PC-3 (cell line): ENCODE measurements around the gene MSRB2. TPM values are rescaled to one million over a fixed set of nuclear protein-coding genes. Genes with fewer than 3 reads are reported as not detected.

Experiments used
- ATAC-seq: fragments of 200-7000 bp; cut with Tn5 transposase; 2 replicates; pipeline ENCODE4 v1.9.1; 2020; ENCODE audit warnings: mild to moderate bottlenecking, moderate library complexity
- BruUV-seq: library from RNA; stranded (reverse); fragments of 400-500 nt; replicated peaks from 2 replicates; lab custom pipeline; 2021; lab: Mats Ljungman, UMichigan
- CTCF ChIA-PET: fragments of 300-600 bp; sonication (Branson Sonifier 250); formaldehyde crosslinking; loops from one replicate; lab custom pipeline; 2022; ENCODE audit warnings: antibody characterized with exemption; lab: Charles Lee
- POLR2A ChIA-PET: fragments of 300-600 bp; sonication (Branson Sonifier 250); formaldehyde crosslinking; loops from one replicate; lab custom pipeline; 2022; ENCODE audit warnings: antibody characterized with exemption; ENCODE audit not compliant: unreplicated experiment; lab: Charles Lee
- DNase-seq: peaks from one replicate; pipeline ENCODE4 v3.0.0-alpha.2; 2015
- H2AFZ ChIP-seq: fragments of 300-600 bp; sonication (generic); 2 replicates; pipeline ENCODE4 v1.6.0; 2016; ENCODE audit warnings: antibody characterized with exemption, low read length
- H3F3A ChIP-seq: fragments of 300-600 bp; sonication (generic); one replicate; pipeline ENCODE4 v1.6.0; 2017; ENCODE audit warnings: antibody characterized with exemption, low read length, control low read depth, mild to moderate bottlenecking; ENCODE audit not compliant: unreplicated experiment
- H3K27ac ChIP-seq: fragments of 300-600 bp; sonication (generic); 2 replicates; pipeline ENCODE4 v1.5.1; 2016; ENCODE audit warnings: mild to moderate bottlenecking, low read length
- H3K27me3 ChIP-seq: fragments of 300-600 bp; sonication (generic); 2 replicates; pipeline ENCODE4 v1.6.1; 2016; ENCODE audit warnings: low read length, mixed read lengths
- H3K36me3 ChIP-seq: fragments of 300-600 bp; sonication (generic); 2 replicates; pipeline ENCODE4 v1.6.1; 2016; ENCODE audit warnings: low read depth, mixed run types, low read length, mixed read lengths
- H3K4me1 ChIP-seq: fragments of 300-600 bp; sonication (generic); 2 replicates; pipeline ENCODE4 v1.5.1; 2016; ENCODE audit warnings: low read length; ENCODE audit not compliant: insufficient read depth
- H3K4me2 ChIP-seq: fragments of 300-600 bp; sonication (generic); 2 replicates; pipeline ENCODE4 v1.6.0; 2016; ENCODE audit warnings: low read length
- H3K4me3 ChIP-seq: fragments of 300-600 bp; sonication (generic); 2 replicates; pipeline ENCODE4 v1.5.1; 2016; ENCODE audit warnings: mild to moderate bottlenecking, low read length, mixed read lengths
- H3K79me2 ChIP-seq: fragments of 300-600 bp; sonication (generic); 2 replicates; pipeline ENCODE4 v1.6.1; 2017; ENCODE audit warnings: low read length, mixed read lengths
- H3K9ac ChIP-seq: fragments of 300-600 bp; sonication (generic); 2 replicates; pipeline ENCODE4 v1.6.0; 2016; ENCODE audit warnings: mild to moderate bottlenecking, low read length
- H3K9me2 ChIP-seq: fragments of 300-600 bp; sonication (generic); replicated peaks from 2 replicates; pipeline ENCODE4 v1.6.1; 2016; ENCODE audit warnings: mixed run types, low read length, mixed read lengths
- H3K9me3 ChIP-seq: fragments of 300-600 bp; sonication (generic); 2 replicates; pipeline ENCODE4 v1.6.1; 2016; ENCODE audit warnings: low read length, mixed read lengths
- H4K20me1 ChIP-seq: fragments of 300-600 bp; sonication (generic); 2 replicates; pipeline ENCODE4 v1.6.1; 2016; ENCODE audit warnings: low read length, mixed read lengths
- EZH2 ChIP-seq: fragments of 300-600 bp; sonication (generic); IDR thresholded peaks from one replicate; pipeline ENCODE4 v1.6.1; 2017; ENCODE audit warnings: antibody characterized with exemption, mild to moderate bottlenecking, low read length; ENCODE audit not compliant: unreplicated experiment
- EZH2phosphoT487 ChIP-seq: fragments of 300-600 bp; sonication (generic); IDR thresholded peaks from 2 replicates; pipeline ENCODE4 v1.6.1; 2018; ENCODE audit warnings: mild to moderate bottlenecking, antibody characterized with exemption, low read length, borderline replicate concordance
- intact Hi-C: fragments of 100-400 bp; cut with micrococcal nuclease; formaldehyde crosslinking; loops from 2 replicates; pipeline ENCODE4 v1.9.0; 2023
- total RNA-seq: library from RNA; depleted of rRNA; stranded (reverse); fragments of >200 nt; gene quantifications from 2 replicates; pipeline ENCODE4 v1.2.3, GENCODE V29; 2014
- TF ChIP-seq, protein P1 (sequence below): fragments of 300-600 bp; sonication (generic); conservative IDR thresholded peaks from 2 replicates; pipeline ENCODE4 v1.5.1; 2017; ENCODE audit warnings: antibody characterized with exemption, low read depth, mild to moderate bottlenecking, low read length

The MSRB2 gene
- total RNA-seq, 1 experiment from 2014 or later: 14.3 TPM

DNA sequence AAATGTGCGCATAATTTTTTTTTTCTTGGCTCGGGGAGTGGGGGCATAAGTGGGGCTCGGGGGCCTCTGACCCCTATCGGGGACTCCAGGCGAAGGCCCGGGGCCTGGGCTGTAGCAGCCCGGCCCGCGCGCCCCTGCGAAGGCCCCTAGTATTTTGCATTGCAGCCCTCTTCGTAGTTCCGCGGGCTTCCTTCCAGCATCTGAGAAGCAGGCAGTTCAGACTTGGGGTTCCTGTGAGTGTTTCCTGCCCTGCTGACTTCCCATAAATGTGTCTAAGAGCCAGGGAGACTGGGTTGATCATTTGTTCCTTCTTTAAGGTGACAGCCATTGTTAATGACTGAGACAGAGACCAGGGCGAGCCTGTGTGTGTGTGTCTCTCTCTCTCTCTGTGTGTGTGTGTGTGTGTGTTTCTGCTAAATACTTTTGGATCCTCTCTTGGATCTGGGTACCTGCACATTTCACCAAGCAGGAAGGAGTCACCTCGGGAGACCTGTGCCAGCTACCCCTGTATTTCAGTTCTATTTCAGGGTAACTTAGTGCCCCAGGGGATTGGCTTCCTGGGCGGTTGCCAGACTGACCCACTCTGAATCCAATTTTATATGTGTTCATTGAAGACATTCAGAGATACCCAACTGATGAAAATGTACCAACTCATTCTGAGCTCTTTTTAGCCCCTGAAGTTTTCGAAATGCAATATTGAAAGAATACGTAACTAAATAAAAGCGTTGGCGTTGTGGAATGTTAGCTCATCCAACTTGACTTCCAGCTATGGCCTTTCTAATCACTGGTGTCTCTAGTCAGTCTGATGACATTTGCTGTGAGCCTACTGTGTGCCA is 805 bp downstream of the MSRB2 start:
- H2AFZ ChIP-seq: peak overlapping the region; percentile 73
- POLR2A ChIA-PET: no interaction called here
- peaks cover 17% of the 10 kb centered on the region for H3K4me1 ChIP-seq
- H3K27me3 ChIP-seq: no peaks in the 10 kb centered on the region
- peak overlapping the region; percentile 86 for H3K4me3 ChIP-seq
- H3K27ac ChIP-seq: peak overlapping the region; percentile 30; the same call in 1 of the 2 replicates
- no peaks in the 10 kb centered on the region for H3F3A ChIP-seq
- H3K9me2 ChIP-seq: no peaks in the 10 kb centered on the region
- peak overlapping the region; percentile 91 for H3K4me2 ChIP-seq
- CTCF ChIA-PET: no interaction called here
- peak overlapping the region; percentile 84 for H3K9ac ChIP-seq
- DNase-seq (no peak), ATAC-seq (peak; percentile 21)
- no peaks in the 10 kb centered on the region for H4K20me1 ChIP-seq
- TF ChIP-seq EZH2: no peak
- TF ChIP-seq EZH2phosphoT487: no peak
- TF ChIP-seq, protein P1, sequence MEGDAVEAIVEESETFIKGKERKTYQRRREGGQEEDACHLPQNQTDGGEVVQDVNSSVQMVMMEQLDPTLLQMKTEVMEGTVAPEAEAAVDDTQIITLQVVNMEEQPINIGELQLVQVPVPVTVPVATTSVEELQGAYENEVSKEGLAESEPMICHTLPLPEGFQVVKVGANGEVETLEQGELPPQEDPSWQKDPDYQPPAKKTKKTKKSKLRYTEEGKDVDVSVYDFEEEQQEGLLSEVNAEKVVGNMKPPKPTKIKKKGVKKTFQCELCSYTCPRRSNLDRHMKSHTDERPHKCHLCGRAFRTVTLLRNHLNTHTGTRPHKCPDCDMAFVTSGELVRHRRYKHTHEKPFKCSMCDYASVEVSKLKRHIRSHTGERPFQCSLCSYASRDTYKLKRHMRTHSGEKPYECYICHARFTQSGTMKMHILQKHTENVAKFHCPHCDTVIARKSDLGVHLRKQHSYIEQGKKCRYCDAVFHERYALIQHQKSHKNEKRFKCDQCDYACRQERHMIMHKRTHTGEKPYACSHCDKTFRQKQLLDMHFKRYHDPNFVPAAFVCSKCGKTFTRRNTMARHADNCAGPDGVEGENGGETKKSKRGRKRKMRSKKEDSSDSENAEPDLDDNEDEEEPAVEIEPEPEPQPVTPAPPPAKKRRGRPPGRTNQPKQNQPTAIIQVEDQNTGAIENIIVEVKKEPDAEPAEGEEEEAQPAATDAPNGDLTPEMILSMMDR: no peak
- H3K79me2 ChIP-seq: peaks cover 16% of the 10 kb centered on the region
- intact Hi-C loops: no loop called here
- BruUV-seq: no TSS peak
- no peaks in the 10 kb centered on the region for H3K36me3 ChIP-seq
- no peaks in the 10 kb centered on the region for H3K9me3 ChIP-seq

DNA sequence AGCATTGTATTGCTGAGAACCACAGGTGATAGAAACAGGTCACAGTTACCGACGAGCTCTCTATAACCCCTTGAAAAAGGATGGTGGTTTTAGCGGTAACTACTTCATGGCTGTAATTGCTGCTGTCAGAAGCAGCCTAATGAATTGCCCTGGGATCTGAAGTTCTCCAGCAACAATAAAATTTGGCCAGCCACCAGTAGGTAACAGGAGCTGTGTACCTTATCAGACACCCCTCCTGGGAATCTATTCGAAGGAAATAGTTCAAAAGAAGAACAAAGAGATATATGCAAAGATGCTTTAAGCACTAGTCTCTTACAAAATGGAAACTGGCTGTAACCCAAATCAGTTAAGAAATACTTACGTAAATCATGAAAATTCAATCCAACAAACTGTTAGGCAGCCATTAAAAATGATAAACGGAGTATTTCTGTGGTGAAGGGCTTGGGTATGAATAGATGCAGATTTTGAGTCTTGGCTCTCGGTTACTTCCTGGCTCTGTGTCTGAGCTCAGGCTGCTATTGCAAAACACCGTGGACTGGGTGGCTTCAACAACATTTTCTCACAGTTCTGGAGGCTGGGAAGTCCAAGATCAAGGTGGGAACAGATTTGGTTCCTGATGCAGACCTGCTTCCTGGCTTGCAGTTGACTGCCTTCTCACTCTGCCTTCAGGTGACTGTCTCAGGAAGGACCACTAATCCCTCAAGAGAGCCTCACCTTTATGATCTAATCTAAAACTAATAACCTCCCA is 1.6 kb downstream of the MSRB2 start:
- intact Hi-C loops: no loop called here
- DNase-seq: peak; percentile 17
- Histone ChIP-seq H3K36me3 (no peaks in the 10 kb centered on the region), H3K27me3 (no peaks in the 10 kb centered on the region), H3F3A (no peaks in the 10 kb centered on the region), H3K79me2 (peaks cover 16% of the 10 kb centered on the region), H3K9me3 (no peaks in the 10 kb centered on the region), H4K20me1 (no peaks in the 10 kb centered on the region), H3K4me1 (peaks cover 17% of the 10 kb centered on the region), H3K4me3 (peak overlapping the region; percentile 86), H3K9ac (peak overlapping the region; percentile 84; the same call in 1 of the 2 replicates), H3K9me2 (no peaks in the 10 kb centered on the region), H3K27ac (no peak overlapping the region), H3K4me2 (peak overlapping the region; percentile 91), H2AFZ (no peak overlapping the region)
- ATAC-seq: no peak
- ChIA-PET CTCF (no interaction called here), POLR2A (no interaction called here)
- TSS peak; percentile 72 for BruUV-seq
- TF ChIP-seq EZH2 (no peak), EZH2phosphoT487 (no peak)

DNA sequence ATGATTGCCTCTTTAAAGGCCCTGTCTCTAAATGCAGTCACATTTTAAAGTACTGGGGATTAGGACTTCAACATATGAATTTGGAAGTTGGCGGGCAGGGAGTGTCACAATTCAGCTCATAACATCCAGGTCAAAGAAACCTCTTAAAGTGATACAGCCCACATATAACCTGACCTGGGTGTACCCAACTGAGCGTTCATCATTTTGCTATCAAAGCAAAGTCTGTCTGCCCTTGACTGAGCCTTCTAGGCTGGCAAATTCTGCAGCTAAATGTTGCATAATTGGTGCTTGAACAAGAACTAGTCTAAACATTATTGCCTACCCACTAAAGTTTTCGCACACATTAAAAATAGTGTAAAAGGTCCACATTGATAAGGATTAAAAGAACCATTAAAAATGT is 3.7 kb downstream of the MSRB2 start:
- no peaks in the 10 kb centered on the region for H3K9me3 ChIP-seq
- no peak overlapping the region for H3K4me2 ChIP-seq
- H3K9ac ChIP-seq: no peak overlapping the region
- ATAC-seq: no peak
- DNase-seq: no peak
- H3K27ac ChIP-seq: no peak overlapping the region
- no peak overlapping the region for H3K4me3 ChIP-seq
- TF ChIP-seq, protein P1: no peak
- TF ChIP-seq EZH2: no peak
- no peak for TF ChIP-seq EZH2phosphoT487
- peaks cover 17% of the 10 kb centered on the region for H3K4me1 ChIP-seq
- H3K36me3 ChIP-seq: no peaks in the 10 kb centered on the region
- ChIA-PET CTCF (no interaction called here), POLR2A (no interaction called here)
- no peak overlapping the region for H2AFZ ChIP-seq
- H3F3A ChIP-seq: no peaks in the 10 kb centered on the region
- H3K27me3 ChIP-seq: no peaks in the 10 kb centered on the region
- no peaks in the 10 kb centered on the region for H4K20me1 ChIP-seq
- intact Hi-C loops: no loop called here
- no peaks in the 10 kb centered on the region for H3K9me2 ChIP-seq
- peaks cover 16% of the 10 kb centered on the region for H3K79me2 ChIP-seq
- no TSS peak for BruUV-seq
